Measurements from ENCODE around the gene ATP5ME.

The ATP5ME gene

GRCh38 chr4:658681-659667 is 15.1 kb downstream of the ATP5ME start:
- no peak overlapping the region for H3K4me3 ChIP-seq (ENCODE audit: low read length)
- TF ChIP-seq CTCF (conservative IDR thresholded peaks at IDR 0.05; ENCODE audit: low read depth, low read length) = no peak
- no peak for DNase-seq (ENCODE audit: low read depth)

GRCh38 chr4:657834-658667 is 16.0 kb downstream of the ATP5ME start:
- no peak for DNase-seq (ENCODE audit: low read depth)
- H3K4me3 ChIP-seq (ENCODE audit: low read length) = no peak overlapping the region
- no peak for TF ChIP-seq CTCF (conservative IDR thresholded peaks at IDR 0.05; ENCODE audit: low read depth, low read length)

GRCh38 chr4:657338-657833 is 16.7 kb downstream of the ATP5ME start:
- DNase-seq (ENCODE audit: low read depth) = no peak
- no peak overlapping the region for H3K4me3 ChIP-seq (ENCODE audit: low read length)
- no peak for TF ChIP-seq CTCF (conservative IDR thresholded peaks at IDR 0.05; ENCODE audit: low read depth, low read length)

GRCh38 chr4:656436-657337 is 17.4 kb downstream of the ATP5ME start:
- no peak for TF ChIP-seq CTCF (conservative IDR thresholded peaks at IDR 0.05; ENCODE audit: low read depth, low read length)
- no peak for DNase-seq (ENCODE audit: low read depth)

GRCh38 chr4:655464-656151 is 18.5 kb downstream of the ATP5ME start:
- no peak overlapping the region for H3K4me3 ChIP-seq (ENCODE audit: low read length)
- DNase-seq (ENCODE audit: low read depth) = no peak
- TF ChIP-seq CTCF (conservative IDR thresholded peaks at IDR 0.05; ENCODE audit: low read depth, low read length) = no peak

More at GRCh38 chr4:656436-657337, 17.4 kb downstream of the ATP5ME start:
- H3K4me3 ChIP-seq (ENCODE audit: low read length) = no peak overlapping the region
